ENCODE data around the gene DNLZ.

DNLZ gene

GRCh38 chr9:136314944-136315343, 48.6 kb downstream of the DNLZ start:
- DNase-seq: no peak

- DNase-seq: no peak
These were observed 49.5 kb downstream of the DNLZ start for GRCh38 chr9:136314056-136314416.

- no peak for DNase-seq
These were observed 50.2 kb downstream of the DNLZ start for GRCh38 chr9:136313111-136314055.

GRCh38 chr9:136312436-136312835, 51.1 kb downstream of the DNLZ start:
- DNase-seq: peak; percentile 85

- DNase-seq: no peak
These were observed 51.6 kb downstream of the DNLZ start for GRCh38 chr9:136312009-136312375.

GRCh38 chr9:136311051-136312008, 52.2 kb downstream of the DNLZ start:
- DNase-seq: peak; percentile 54

- peak; percentile 57 for DNase-seq
These were observed 53.1 kb downstream of the DNLZ start for GRCh38 chr9:136310273-136311030.

GRCh38 chr9:136309806-136310220, 53.7 kb downstream of the DNLZ start:
- DNase-seq: no peak

Measured in hematopoietic multipotent progenitor cell treated with erythropoietin and hydrocortisone succinate and interleukin-3 and kit ligand, for 4 days (in vitro differentiated cells).